Tibial nerve (tissue), 4 donors: Measurements from ENCODE around the gene ADGB. TPM values are rescaled to one million over a fixed set of nuclear protein-coding genes. Genes with fewer than 3 reads are reported as not detected.
"Not testable (repeated sequence)": the region's sequence is repeated elsewhere in the genome, so short reads cannot be mapped to it uniquely, and the experiment has no call there.

Source experiments
- DNase-seq, 2 donors: peaks; one replicate each; pipeline ENCODE4 v3.0.0-alpha.2; 2019; ENCODE audit warnings: low spot score in 2 of 2
- H3K27ac ChIP-seq, 4 donors: fragments of 200-600 bp; sonication (generic) in 3 of 4; one replicate each; pipeline ENCODE4 v1.5.1; 2017 to 2019; ENCODE audit warnings: mild to moderate bottlenecking in 1 of 4
- H3K27me3 ChIP-seq, 2 donors: fragments of 200-600 bp; sonication (generic) in 1 of 2; one replicate each; pipeline versions ENCODE4 v1.5.1 to v1.6.0; 2017 to 2019
- H3K36me3 ChIP-seq, 3 donors: fragments of 200-600 bp; sonication (generic); one replicate each; pipeline ENCODE4 v1.5.1; 2018 to 2019
- H3K4me1 ChIP-seq, 4 donors: fragments of 200-600 bp; sonication (generic) in 3 of 4; one replicate each; pipeline ENCODE4 v1.5.1; 2017 to 2019
- H3K4me3 ChIP-seq, 4 donors: fragments of 200-600 bp; sonication (generic) in 3 of 4; one replicate each; pipeline ENCODE4 v1.5.1; 2017 to 2019; ENCODE audit warnings: mild to moderate bottlenecking in 1 of 4, moderate library complexity in 1 of 4
- H3K9me3 ChIP-seq, 4 donors: fragments of 200-600 bp; sonication (generic) in 3 of 4; one replicate each; pipeline ENCODE4 v1.5.1; 2017 to 2019
- CTCF ChIP-seq, 5 experiments: fragments of 200-600 bp in 3 of 5; fragments of 450-650 bp in 2 of 5; sonication (generic) in 3 of 5; IDR thresholded peaks; one replicate each; pipeline ENCODE4 v1.5.1; 2016 to 2019; ENCODE audit warnings: antibody characterized with exemption in 5 of 5, mild to moderate bottlenecking in 3 of 5, moderate library complexity in 2 of 5
- EP300 ChIP-seq, 2 donors: sonication (generic); formaldehyde crosslinking; IDR thresholded peaks; one replicate each; pipeline ENCODE4 v1.6.1; 2017; ENCODE audit warnings: antibody characterized with exemption in 2 of 2, mild to moderate bottlenecking in 1 of 2
- POLR2A ChIP-seq, 2 donors: fragments of 450-650 bp; IDR thresholded peaks; one replicate each; pipeline ENCODE4 v1.6.1; 2017; ENCODE audit warnings: antibody characterized with exemption in 2 of 2, mild to moderate bottlenecking in 2 of 2, moderate library complexity in 2 of 2
- WGBS, 2 donors: methylation state at CpG; one replicate each; pipeline ENCODE4 v1.1.5; 2018; 5-methylcytosine and 5-hydroxymethylcytosine counted together
- total RNA-seq, 4 donors: library from RNA; depleted of rRNA; stranded (reverse); fragments of >200 nt; gene quantifications; one replicate each; pipeline ENCODE4 v1.1.0, GENCODE V29; 2016

The ADGB gene
- total RNA-seq, result not detected

GRCh38 chr6:146598772-146599405 is at the start of gene ADGB:
ADGB (plus strand) TSS chr6:146598972; CDS start chr6:146599041, 69 bp downstream.
- Histone ChIP-seq H3K4me1 (peaks cover 0 to 11% (median 2%) of the 10 kb centered on the region in 4 donors), H3K4me3 (peak within 1 kb of the TSS; percentile 21 to 51 (median 32)), H3K9me3 (no peaks in the 10 kb centered on the region), H3K27me3 (no peaks in the 10 kb centered on the region), H3K36me3 (no peaks in the 10 kb centered on the region), H3K27ac (no peak within 1 kb of the TSS)
- WGBS, 2 donors, result 3 to 5% methylated on average over 25 to 32 of the region's 32 CpGs
- TF ChIP-seq POLR2A (IDR thresholded peaks at IDR 0.05) (no peak), EP300 (IDR thresholded peaks at IDR 0.05) (no peak), CTCF (IDR thresholded peaks at IDR 0.05) (no peak)
- DNase-seq, result no peak

- TF ChIP-seq EP300 (IDR thresholded peaks at IDR 0.05) (no peak), CTCF (IDR thresholded peaks at IDR 0.05) (no peak), POLR2A (IDR thresholded peaks at IDR 0.05) (no peak)
- H3K9me3 ChIP-seq, result no peaks in the 10 kb centered on the region
- 75 to 84% methylated on average over 6 of the region's 6 CpGs for WGBS, 2 donors
- no peaks in the 10 kb centered on the region for H3K27me3 ChIP-seq
- no peak overlapping the region for H3K4me3 ChIP-seq
- peaks cover 0 to 45% (median 9%) of the 10 kb centered on the region in 4 donors for H3K4me1 ChIP-seq
- H3K27ac ChIP-seq, result no peak overlapping the region
- H3K36me3 ChIP-seq, result peaks cover 0 to 59% (median 0%) of the 10 kb centered on the region in 3 donors
- peak in 1 of 2 donors; percentile 31 for DNase-seq
These were observed 47.9 kb upstream of the ADGB start for GRCh38 chr6:146550911-146551310.

GRCh38 chr6:146551545-146551944 is 47.2 kb upstream of the ADGB start:
- WGBS, 2 donors, result 73 to 76% methylated on average over 7 of the region's 7 CpGs
- Histone ChIP-seq H3K9me3 (no peaks in the 10 kb centered on the region), H3K27me3 (no peaks in the 10 kb centered on the region), H3K27ac (no peak overlapping the region), H3K4me1 (peaks cover 0 to 39% (median 3%) of the 10 kb centered on the region in 4 donors), H3K4me3 (no peak overlapping the region), H3K36me3 (peaks cover 0 to 59% (median 0%) of the 10 kb centered on the region in 3 donors)
- no peak for DNase-seq
- TF ChIP-seq EP300 (IDR thresholded peaks at IDR 0.05), result no peak
- TF ChIP-seq POLR2A (IDR thresholded peaks at IDR 0.05), result no peak
- TF ChIP-seq CTCF (IDR thresholded peaks at IDR 0.05), result no peak

DNA sequence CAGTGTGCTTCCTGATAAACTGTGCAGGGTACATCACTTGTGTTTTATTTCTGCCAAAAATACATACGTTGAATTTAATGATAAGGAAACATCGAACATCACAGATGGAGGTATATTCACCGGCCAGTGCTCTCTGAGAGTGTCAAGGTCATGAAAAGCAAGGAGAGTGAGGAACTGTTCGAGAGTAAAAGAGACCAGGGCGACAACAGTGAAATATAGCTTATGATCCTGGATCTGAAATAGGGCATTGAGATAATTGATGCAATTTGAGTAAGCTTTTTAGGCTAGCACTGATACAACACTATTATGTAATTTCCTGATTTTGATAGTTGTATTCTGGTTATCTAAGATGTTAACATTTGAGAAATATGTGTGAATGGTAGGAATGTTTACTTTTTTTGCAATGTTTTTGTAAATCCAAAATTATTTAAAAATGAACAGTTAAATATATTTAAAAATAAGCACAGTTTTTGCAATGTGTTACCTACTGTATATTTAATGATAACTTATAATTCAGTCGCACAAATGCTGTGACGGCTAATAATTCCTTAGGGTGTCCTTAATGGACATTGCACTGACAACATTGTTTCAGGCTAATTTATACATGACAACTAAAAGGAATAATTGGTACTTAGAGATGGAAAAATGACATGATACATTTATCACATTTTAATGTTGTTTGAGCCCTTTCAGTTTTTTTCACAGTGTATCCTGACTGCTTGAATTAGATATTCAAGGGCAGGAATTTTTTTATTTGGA is 45.2 kb upstream of the ADGB start:
- peaks cover 0 to 19% (median 0%) of the 10 kb centered on the region in 4 donors for H3K4me1 ChIP-seq
- TF ChIP-seq EP300 (IDR thresholded peaks at IDR 0.05) (no peak), POLR2A (IDR thresholded peaks at IDR 0.05) (no peak), CTCF (IDR thresholded peaks at IDR 0.05) (no peak)
- no peaks in the 10 kb centered on the region for H3K27me3 ChIP-seq
- 81 to 85% methylated on average over 7 of the region's 7 CpGs for WGBS, 2 donors
- DNase-seq, result no peak
- no peak overlapping the region for H3K4me3 ChIP-seq
- no peaks in the 10 kb centered on the region for H3K9me3 ChIP-seq
- H3K27ac ChIP-seq, result no peak overlapping the region
- H3K36me3 ChIP-seq, result peaks cover 0 to 65% (median 0%) of the 10 kb centered on the region in 3 donors

GRCh38 chr6:146560607-146561006 is 38.2 kb upstream of the ADGB start:
- H3K27me3 ChIP-seq, result no peaks in the 10 kb centered on the region
- no peak for TF ChIP-seq POLR2A (IDR thresholded peaks at IDR 0.05)
- no peak overlapping the region for H3K27ac ChIP-seq
- 48 to 63% methylated on average over 1 of the region's 1 CpG for WGBS, 2 donors
- no peak overlapping the region for H3K4me3 ChIP-seq
- no peak for DNase-seq
- peaks cover 0 to 21% (median 0%) of the 10 kb centered on the region in 4 donors for H3K9me3 ChIP-seq
- H3K36me3 ChIP-seq, result peaks cover 0 to 7% (median 0%) of the 10 kb centered on the region in 3 donors
- H3K4me1 ChIP-seq, result no peaks in the 10 kb centered on the region

DNA sequence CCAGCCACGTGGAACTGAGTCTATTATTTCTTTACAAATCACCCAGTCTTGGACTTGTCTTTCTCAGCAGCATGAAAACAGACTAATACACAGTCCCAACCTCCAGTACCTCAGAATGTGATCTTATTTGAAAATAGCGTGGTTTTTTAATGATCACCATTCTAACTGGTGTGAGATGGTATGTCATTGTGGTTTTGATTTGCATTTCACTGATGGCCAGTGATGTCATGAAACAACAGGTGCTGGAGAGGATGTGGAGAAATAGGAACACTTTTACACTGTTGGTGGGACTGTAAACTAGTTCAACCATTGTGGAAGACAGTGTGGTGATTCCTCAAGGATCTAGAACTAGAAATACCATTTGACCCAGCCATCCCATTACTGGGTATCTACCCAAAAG is 32.1 kb upstream of the ADGB start:
- not testable (repeated sequence) for H3K27ac ChIP-seq, H3K36me3 ChIP-seq, H3K27me3 ChIP-seq, H3K4me1 ChIP-seq, H3K4me3 ChIP-seq, DNase-seq
- peaks cover 0 to 36% (median 3%) of the 10 kb centered on the region in 4 donors for H3K9me3 ChIP-seq
- 75 to 82% methylated on average over 2 of the region's 2 CpGs for WGBS, 2 donors

GRCh38 chr6:146568619-146569018 is 30.2 kb upstream of the ADGB start:
- peaks cover 0 to 37% (median 4%) of the 10 kb centered on the region in 4 donors for H3K9me3 ChIP-seq
- not testable (repeated sequence) for H3K36me3 ChIP-seq, H3K4me1 ChIP-seq, H3K4me3 ChIP-seq, H3K27me3 ChIP-seq, DNase-seq, H3K27ac ChIP-seq
- 88 to 89% methylated on average over 3 of the region's 3 CpGs for WGBS, 2 donors
